Activated CD4-positive, alpha-beta memory T cell treated with anti-CD3 and anti-CD28 coated beads, Interleukin-2, amount 10 ng/mL, durations not matched to agents 7 days and 5 days (primary cell): Measurements from ENCODE around the gene ATP1B3. TPM values are rescaled to one million over a fixed set of nuclear protein-coding genes. Genes with fewer than 3 reads are reported as not detected.
"Not testable (repeated sequence)": the region's sequence is repeated elsewhere in the genome, so short reads cannot be mapped to it uniquely, and the experiment has no call there.

Experiments used
- CTCF ChIA-PET: fragments of 350-600 bp; sonication (Branson Sonifier 250); formaldehyde crosslinking; loops from one replicate; lab custom pipeline; 2021; ENCODE audit warnings: antibody characterized with exemption, inconsistent platforms; lab: Charles Lee
- POLR2A ChIA-PET: fragments of 350-600 bp; sonication (Branson Sonifier 250); formaldehyde crosslinking; loops from one replicate; lab custom pipeline; 2021; ENCODE audit warnings: antibody characterized with exemption; lab: Charles Lee
- DNase-seq: peaks from one replicate; pipeline ENCODE4 v3.0.0-alpha.2; 2020
- H3K27ac Mint-ChIP-seq: one replicate; pipeline ENCODE4 v1.8.0; 2021; ENCODE audit warnings: mild to moderate bottlenecking, mixed read lengths
- H3K27me3 Mint-ChIP-seq: one replicate; pipeline ENCODE4 v1.8.0; 2021; ENCODE audit warnings: mixed read lengths
- H3K36me3 Mint-ChIP-seq: one replicate; pipeline ENCODE4 v1.8.0; 2021; ENCODE audit warnings: low read depth, mixed read lengths
- H3K4me1 Mint-ChIP-seq: one replicate; pipeline ENCODE4 v1.8.0; 2021; ENCODE audit warnings: mixed read lengths
- H3K4me3 Mint-ChIP-seq: one replicate; pipeline ENCODE4 v1.8.0; 2021; ENCODE audit warnings: mild to moderate bottlenecking, mixed read lengths
- H3K9me3 Mint-ChIP-seq: one replicate; pipeline ENCODE4 v1.8.0; 2021; ENCODE audit warnings: mixed read lengths
- total RNA-seq, 2 experiments: library from RNA; stranded (reverse); gene quantifications; one replicate each; pipeline ENCODE4 v1.2.3, GENCODE V29; 2021

The ATP1B3 gene
- total RNA-seq, 2 experiments from 2014 or later, result 107 to 120 TPM

DNA sequence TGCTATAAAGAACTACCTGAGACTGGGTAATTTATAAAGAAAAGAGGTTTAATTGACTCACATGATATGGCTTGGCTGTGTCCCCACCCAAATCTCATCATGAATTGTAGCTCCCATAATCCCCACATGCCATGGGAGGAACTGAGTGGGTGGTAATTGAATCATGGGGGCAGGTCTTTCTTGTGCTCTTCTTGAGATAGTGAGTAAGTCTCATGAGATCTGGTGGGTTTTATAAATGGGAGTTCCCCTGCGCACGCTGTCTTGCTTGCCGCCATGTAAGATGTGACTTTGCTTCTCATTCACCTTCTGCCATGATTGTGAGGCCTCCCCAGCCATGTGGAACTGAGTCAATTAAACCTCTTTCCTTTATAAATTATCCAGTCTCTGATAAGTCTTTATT lies 12.1 kb downstream of the ATP1B3 start:
- H3K9me3 Mint-ChIP-seq, H3K27me3 Mint-ChIP-seq, CTCF ChIA-PET, DNase-seq, H3K27ac Mint-ChIP-seq, H3K4me3 Mint-ChIP-seq: not testable (repeated sequence)
- peaks cover 48% of the 10 kb centered on the region for H3K36me3 Mint-ChIP-seq
- POLR2A ChIA-PET, result interaction anchor here (1.6 kb wide), 1 partner anchor 13 kb away, joined by 5 read pairs; no protein-coding TSS in a partner anchor
- peaks cover 32% of the 10 kb centered on the region for H3K4me1 Mint-ChIP-seq

DNA sequence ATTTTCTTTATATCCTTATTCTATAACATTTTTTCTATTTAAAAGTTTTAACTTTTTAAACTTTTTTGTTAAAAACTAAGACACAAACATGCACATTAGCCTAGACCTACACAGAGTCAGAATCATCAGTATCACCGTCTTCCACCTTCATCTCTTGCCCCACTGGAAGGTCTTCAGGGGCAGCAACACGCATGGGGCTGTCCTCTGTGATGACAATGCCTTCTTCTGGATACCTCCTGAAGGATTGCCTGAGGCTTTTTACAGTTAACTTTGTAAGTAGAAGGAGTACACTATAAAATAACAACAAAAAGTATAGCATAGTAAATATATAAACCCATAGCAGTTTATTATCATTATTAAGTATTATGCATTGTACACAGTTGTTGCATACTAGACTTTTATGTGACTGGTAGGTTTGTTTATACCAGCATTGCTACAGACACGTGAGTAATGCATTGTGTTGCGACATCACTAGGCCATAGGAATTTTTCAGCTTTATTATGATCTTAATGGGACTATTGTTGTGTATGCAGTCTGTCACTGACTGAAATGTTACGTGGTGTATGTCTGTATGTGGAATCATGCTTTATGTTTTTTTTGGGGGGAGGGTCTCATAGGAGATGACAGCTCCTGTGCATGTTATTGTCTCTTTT lies 18.2 kb downstream of the ATP1B3 start:
- CTCF ChIA-PET, result interaction anchor here (1.2 to 1.8 kb wide), 3 partner anchors 19 to 590 kb away, joined by 3 to 4 read pairs (median 3); no protein-coding TSS in a partner anchor
- Mint-ChIP-seq H3K27ac (no peak overlapping the region), H3K4me3 (no peak overlapping the region), H3K27me3 (no peaks in the 10 kb centered on the region), H3K4me1 (peaks cover 20% of the 10 kb centered on the region), H3K36me3 (peaks cover 49% of the 10 kb centered on the region), H3K9me3 (peaks cover 8% of the 10 kb centered on the region)
- POLR2A ChIA-PET, result no interaction called here
- DNase-seq, result no peak

DNA sequence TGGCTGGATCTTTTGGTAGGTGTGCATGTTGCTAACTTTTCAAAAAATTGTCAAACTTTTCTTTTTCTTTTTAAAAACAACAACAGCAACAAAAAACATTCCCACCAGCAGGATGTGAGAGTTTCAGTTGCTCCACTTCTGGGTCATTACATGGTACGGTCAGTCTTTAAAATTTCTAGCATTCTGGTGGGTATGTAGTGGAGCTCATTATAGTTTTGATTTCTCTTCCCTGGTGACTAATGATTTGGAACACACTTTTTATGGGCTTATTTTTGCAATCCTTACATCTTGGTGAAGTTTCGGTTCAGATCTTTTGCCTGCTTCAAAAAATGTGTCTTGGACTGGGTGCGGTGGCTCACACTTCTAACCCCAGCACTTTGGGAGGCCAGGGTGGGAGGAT lies 19.3 kb downstream of the ATP1B3 start:
- POLR2A ChIA-PET, result no interaction called here
- CTCF ChIA-PET, result interaction anchor here (1.8 kb wide), 1 partner anchor 21 kb away, joined by 4 read pairs; no protein-coding TSS in a partner anchor

DNA sequence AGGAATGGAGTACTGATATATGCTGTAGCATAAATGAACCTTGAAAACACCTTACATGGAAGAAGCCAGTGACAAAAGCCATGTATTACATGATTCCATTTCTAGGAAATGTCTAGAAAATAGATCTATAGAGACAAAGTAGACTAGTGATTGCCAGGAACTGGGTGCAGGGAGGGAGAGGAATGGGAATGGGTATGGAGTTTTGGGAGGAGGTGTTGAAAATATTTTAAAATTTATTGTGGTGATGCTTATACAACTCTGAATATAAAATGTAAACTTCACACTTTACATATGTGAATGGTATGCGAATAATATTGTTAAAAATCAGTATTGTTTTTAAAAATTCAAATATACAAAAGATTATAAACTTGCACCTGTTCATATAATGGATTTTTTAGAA lies 22.5 kb downstream of the ATP1B3 start:
- Mint-ChIP-seq H3K9me3 (peaks cover 21% of the 10 kb centered on the region), H3K36me3 (peaks cover 63% of the 10 kb centered on the region), H3K27ac (no peak overlapping the region), H3K4me3 (no peak overlapping the region), H3K27me3 (no peaks in the 10 kb centered on the region), H3K4me1 (peaks cover 22% of the 10 kb centered on the region)
- ChIA-PET POLR2A (interaction anchor here (1.4 kb wide), 1 partner anchor 21 kb away, joined by 4 read pairs; no protein-coding TSS in a partner anchor), CTCF (interaction anchor here (1.0 to 2.7 kb wide), 2 partner anchors 14 to 23 kb away, joined by 4 to 7 read pairs; no protein-coding TSS in a partner anchor)
- DNase-seq, result no peak

More for the DNA sequence above, 19.3 kb downstream of the ATP1B3 start:
- no peaks in the 10 kb centered on the region for H3K27me3 Mint-ChIP-seq
- H3K36me3 Mint-ChIP-seq, result peaks cover 58% of the 10 kb centered on the region
- DNase-seq, result no peak
- H3K4me1 Mint-ChIP-seq, result peaks cover 19% of the 10 kb centered on the region
- peaks cover 15% of the 10 kb centered on the region for H3K9me3 Mint-ChIP-seq
- H3K4me3 Mint-ChIP-seq, result no peak overlapping the region
- no peak overlapping the region for H3K27ac Mint-ChIP-seq

DNA sequence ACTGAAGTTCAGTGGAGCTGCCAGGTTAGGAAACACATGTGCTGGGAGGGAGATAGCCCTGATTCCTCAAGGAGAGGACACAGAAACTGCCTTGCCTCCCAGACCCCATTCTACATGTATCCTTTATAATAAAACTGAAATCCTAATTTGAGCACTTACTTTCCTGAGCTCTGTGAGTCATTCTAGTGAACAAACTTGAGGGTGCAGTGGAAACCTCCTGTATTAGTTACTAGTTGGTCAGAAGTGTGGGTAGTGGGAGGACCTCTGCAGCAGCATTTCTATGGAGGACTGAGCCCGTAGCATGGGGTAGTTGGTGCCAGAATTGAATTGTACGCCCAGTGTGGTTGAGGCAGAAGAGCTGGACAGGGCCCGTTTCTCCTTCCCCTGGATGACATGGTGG lies 23.9 kb downstream of the ATP1B3 start:
- CTCF ChIA-PET, result interaction anchor here (1.2 to 1.4 kb wide), 3 partner anchors 13 to 25 kb away, joined by 3 to 5 read pairs (median 3); no protein-coding TSS in a partner anchor
- peaks cover 29% of the 10 kb centered on the region for H3K4me1 Mint-ChIP-seq
- DNase-seq, result no peak

DNA sequence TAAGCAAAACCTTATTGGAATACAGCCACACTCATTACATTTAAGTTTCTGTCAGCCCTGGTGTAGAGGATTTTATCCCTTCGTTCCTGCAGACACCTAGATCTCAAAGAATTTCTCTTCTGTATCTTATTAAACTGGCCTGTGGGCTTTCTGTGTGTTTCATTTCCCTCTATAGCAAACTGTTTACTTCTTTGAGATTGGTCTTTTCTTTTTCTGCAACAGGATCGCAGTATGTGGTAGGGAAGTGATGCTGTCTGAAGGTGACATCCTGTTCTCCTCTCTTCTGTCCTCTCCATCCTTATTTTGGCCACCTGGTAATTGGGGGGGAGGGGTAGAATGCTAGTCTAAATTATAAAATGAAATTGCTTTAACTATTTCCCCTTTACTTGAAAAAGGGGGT lies 25.5 kb downstream of the ATP1B3 start:
- no peak for DNase-seq

More for the DNA sequence above, 23.9 kb downstream of the ATP1B3 start:
- Mint-ChIP-seq H3K4me3 (no peak overlapping the region), H3K9me3 (peaks cover 21% of the 10 kb centered on the region), H3K27ac (no peak overlapping the region), H3K36me3 (peaks cover 62% of the 10 kb centered on the region), H3K27me3 (no peaks in the 10 kb centered on the region)
- POLR2A ChIA-PET, result interaction anchor here (0.5 to 1.4 kb wide), 2 partner anchors 16 to 23 kb away, joined by 3 to 4 read pairs; no protein-coding TSS in a partner anchor

DNA sequence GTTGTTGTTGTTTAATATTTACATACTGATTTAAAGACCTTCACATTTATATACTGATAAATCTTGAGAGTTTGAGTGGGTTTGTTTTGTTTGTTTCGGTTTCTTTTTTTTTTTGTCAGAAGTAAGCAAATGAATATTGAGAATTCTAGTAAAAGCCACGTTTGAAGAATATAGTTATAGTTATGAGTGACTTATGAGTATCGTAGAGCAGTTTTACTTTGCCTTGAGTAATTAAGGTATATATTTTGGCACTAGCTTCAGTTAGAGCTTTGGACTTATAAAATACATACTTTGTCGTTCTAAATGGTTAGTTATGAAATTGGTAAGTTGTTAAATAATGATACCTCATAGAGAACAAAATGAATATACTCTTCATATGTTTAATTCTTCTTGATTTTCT lies 27.8 kb downstream of the ATP1B3 start:
- peak overlapping the region; percentile 52 for H3K27ac Mint-ChIP-seq

More for the DNA sequence above, 25.5 kb downstream of the ATP1B3 start:
- no peaks in the 10 kb centered on the region for H3K27me3 Mint-ChIP-seq
- H3K27ac Mint-ChIP-seq, result no peak overlapping the region
- peaks cover 26% of the 10 kb centered on the region for H3K4me1 Mint-ChIP-seq
- ChIA-PET CTCF (no interaction called here), POLR2A (no interaction called here)
- H3K36me3 Mint-ChIP-seq, result peaks cover 54% of the 10 kb centered on the region
- H3K4me3 Mint-ChIP-seq, result no peak overlapping the region
- peaks cover 21% of the 10 kb centered on the region for H3K9me3 Mint-ChIP-seq

DNA sequence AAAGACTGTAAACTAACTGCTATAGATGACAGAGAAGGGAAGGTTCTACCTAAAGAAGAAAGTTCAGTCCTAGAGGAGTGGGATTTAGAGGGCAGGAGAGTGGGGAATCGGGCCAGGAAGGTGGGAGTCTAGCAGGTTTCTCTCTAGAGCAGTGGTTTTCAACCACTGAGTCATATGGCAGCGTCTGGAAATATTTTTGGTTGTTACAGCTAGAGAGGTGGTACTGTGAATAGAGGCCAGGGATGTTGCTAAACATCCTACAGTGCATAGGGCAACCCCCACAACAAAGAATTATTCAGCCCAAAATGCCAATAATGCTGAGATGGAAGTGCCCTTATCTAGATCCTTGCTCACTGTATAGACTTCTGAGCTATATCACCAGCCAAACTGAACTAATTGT lies 28.7 kb downstream of the ATP1B3 start:
- Mint-ChIP-seq H3K36me3 (peaks cover 60% of the 10 kb centered on the region), H3K9me3 (peaks cover 10% of the 10 kb centered on the region), H3K27ac (peak overlapping the region; percentile 21), H3K27me3 (no peaks in the 10 kb centered on the region), H3K4me1 (peaks cover 24% of the 10 kb centered on the region), H3K4me3 (no peak overlapping the region)
- CTCF ChIA-PET, result no interaction called here
- POLR2A ChIA-PET, result interaction anchor here (1.2 to 1.5 kb wide), 2 partner anchors 12 to 167 kb away, joined by 3 read pairs; partner anchors contain the start of gene RNF7
- no peak for DNase-seq

More for the DNA sequence above, 27.8 kb downstream of the ATP1B3 start:
- Mint-ChIP-seq H3K27me3 (no peaks in the 10 kb centered on the region), H3K4me1 (peaks cover 24% of the 10 kb centered on the region), H3K4me3 (no peak overlapping the region), H3K36me3 (peaks cover 61% of the 10 kb centered on the region), H3K9me3 (peaks cover 13% of the 10 kb centered on the region)
- DNase-seq, result no peak
- POLR2A ChIA-PET, result interaction anchor here (1.1 to 1.5 kb wide), 3 partner anchors 28 to 166 kb away, joined by 3 to 8 read pairs (median 4); partner anchors contain the start of genes ATP1B3 and RNF7
- CTCF ChIA-PET, result interaction anchor here (0.7 to 1.8 kb wide), 3 partner anchors 9 to 432 kb away, joined by 3 to 9 read pairs (median 4); no protein-coding TSS in a partner anchor

DNA sequence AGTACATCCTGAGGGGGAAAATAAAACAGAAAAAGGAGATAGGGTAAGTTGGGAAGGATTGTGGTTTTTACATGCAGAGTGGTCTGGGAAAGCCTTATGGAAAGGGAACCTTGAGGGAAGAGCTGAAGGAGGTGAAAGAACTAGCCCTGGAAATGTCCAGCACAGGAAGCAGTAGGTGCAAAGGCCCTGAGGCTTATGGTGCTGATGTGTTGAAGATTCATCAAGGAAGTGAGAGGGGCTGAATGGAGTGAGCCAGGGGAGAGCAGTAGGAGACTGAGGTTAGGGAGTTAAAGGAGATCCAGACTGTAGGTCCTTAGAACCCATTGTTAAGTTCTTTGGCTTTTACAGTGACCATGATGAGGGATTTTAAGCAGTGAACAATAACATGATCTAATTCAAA lies 33.0 kb downstream of the ATP1B3 start:
- Mint-ChIP-seq H3K27ac (no peak overlapping the region), H3K4me1 (peaks cover 10% of the 10 kb centered on the region), H3K4me3 (no peak overlapping the region), H3K9me3 (peaks cover 7% of the 10 kb centered on the region), H3K27me3 (no peaks in the 10 kb centered on the region), H3K36me3 (peaks cover 69% of the 10 kb centered on the region)
- CTCF ChIA-PET, result interaction anchor here (1.2 to 1.6 kb wide), 3 partner anchors 32 to 171 kb away, joined by 3 to 10 read pairs (median 6); partner anchors contain the start of gene RNF7
- no peak for DNase-seq
- POLR2A ChIA-PET, result interaction anchor here (1.0 kb wide), 1 partner anchor 34 kb away, joined by 3 read pairs; no protein-coding TSS in a partner anchor

DNA sequence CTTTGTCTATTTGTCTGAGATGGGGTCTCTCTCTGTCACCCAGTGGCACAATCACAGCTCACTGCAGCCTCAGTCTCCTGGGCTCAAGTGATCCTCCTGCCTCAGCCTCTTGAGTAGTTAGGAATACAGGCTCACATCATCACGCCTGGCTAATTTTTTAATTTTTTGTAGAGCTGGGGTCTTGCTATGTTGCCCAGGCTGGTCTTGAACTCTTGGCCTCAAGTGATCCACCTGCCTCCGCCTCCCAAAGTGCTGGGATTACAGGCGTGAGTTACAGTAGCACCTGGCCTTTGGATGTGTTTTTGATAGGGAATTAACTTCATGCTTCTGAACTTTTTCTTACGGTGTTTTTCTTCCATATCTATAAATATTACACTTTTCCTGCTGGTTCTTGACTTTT lies 33.5 kb downstream of the ATP1B3 start:
- H3K9me3 Mint-ChIP-seq, H3K4me1 Mint-ChIP-seq, POLR2A ChIA-PET, H3K27me3 Mint-ChIP-seq, DNase-seq, H3K4me3 Mint-ChIP-seq, H3K27ac Mint-ChIP-seq: not testable (repeated sequence)
- CTCF ChIA-PET, result interaction anchor here (1.6 kb wide), 1 partner anchor 172 kb away, joined by 10 read pairs; the partner anchor contains the start of gene RNF7
- peaks cover 69% of the 10 kb centered on the region for H3K36me3 Mint-ChIP-seq

DNA sequence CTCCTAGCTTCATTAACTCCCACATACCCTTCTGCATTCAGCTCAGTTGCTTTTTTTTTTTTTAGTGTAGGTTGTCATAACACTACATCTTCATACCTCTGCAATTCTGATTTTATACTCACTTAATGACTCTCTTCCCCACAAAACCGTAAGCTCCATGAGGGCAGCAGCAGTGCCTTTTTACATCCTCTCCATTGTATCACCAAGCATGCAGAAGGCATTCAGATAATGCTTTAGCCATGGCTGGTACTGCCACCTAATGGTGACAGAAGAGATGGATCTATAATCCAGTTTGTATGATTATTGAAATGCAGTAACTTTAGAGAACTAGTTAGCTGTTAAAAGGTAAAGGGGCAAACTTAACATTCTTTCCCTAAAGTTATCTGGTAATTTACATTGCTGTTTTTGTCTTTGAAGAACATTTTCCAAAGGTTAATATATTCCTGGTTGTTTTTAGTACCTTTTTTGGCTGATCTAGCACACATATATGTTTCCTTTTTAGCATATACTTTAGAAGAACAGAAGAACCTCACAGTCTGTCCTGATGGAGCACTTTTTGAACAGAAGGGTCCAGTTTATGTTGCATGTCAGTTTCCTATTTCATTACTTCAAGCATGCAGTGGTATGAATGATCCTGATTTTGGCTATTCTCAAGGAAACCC lies 36.8 kb downstream of the ATP1B3 start:
- Mint-ChIP-seq H3K27me3 (no peaks in the 10 kb centered on the region), H3K4me3 (no peak overlapping the region), H3K4me1 (peaks cover 4% of the 10 kb centered on the region), H3K27ac (no peak overlapping the region), H3K9me3 (peaks cover 7% of the 10 kb centered on the region), H3K36me3 (peaks cover 66% of the 10 kb centered on the region)
- CTCF ChIA-PET, result interaction anchor here (0.6 to 2.7 kb wide), 34 partner anchors 10 to 608 kb away, joined by 3 to 24 read pairs (median 4); partner anchors contain the start of genes ATP1B3, GRK7 and RNF7
- POLR2A ChIA-PET, result interaction anchor here (0.8 to 1.7 kb wide), 2 partner anchors 38 to 175 kb away, joined by 3 to 12 read pairs; partner anchors contain the start of gene RNF7
- peak; percentile 58 for DNase-seq

DNA sequence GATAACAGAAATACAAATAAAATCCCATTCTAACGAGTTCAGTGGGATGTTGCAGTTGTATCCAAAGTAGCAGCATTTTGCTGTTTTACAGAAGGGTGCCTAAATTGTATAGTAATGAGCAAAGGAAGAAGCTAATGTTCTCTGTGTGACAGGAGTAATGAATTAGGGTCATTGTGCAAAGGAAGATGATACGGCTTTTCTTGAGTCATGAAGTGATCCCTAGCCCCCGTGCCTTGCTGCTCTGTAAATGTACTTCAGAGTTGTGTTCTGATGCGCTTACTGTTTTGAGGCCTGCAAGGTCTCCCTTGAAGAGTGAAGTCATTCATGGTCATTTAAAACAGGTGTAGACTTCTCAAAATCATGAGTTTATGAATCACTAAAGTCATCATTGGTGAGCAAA lies 37.9 kb downstream of the ATP1B3 start:
- no peak overlapping the region for H3K4me3 Mint-ChIP-seq
- H3K4me1 Mint-ChIP-seq, result peaks cover 4% of the 10 kb centered on the region
- no peaks in the 10 kb centered on the region for H3K27me3 Mint-ChIP-seq
- H3K9me3 Mint-ChIP-seq, result peaks cover 7% of the 10 kb centered on the region
- CTCF ChIA-PET, result interaction anchor here (0.8 to 2.7 kb wide), 14 partner anchors 11 to 454 kb away, joined by 3 to 14 read pairs (median 6); no protein-coding TSS in a partner anchor
- peaks cover 58% of the 10 kb centered on the region for H3K36me3 Mint-ChIP-seq
- H3K27ac Mint-ChIP-seq, result no peak overlapping the region
- DNase-seq, result no peak
- POLR2A ChIA-PET, result interaction anchor here (1.7 kb wide), 1 partner anchor 176 kb away, joined by 12 read pairs; the partner anchor contains the start of gene RNF7
